ENCODE data around the gene ABHD17A. TPM values are rescaled to one million over a fixed set of nuclear protein-coding genes. Genes with fewer than 3 reads are reported as not detected.
A peak's percentile ranks its signal among the peaks of the same experiment; 100 is the strongest.

ABHD17A gene
- polyA plus RNA-seq, 3 donors, result 69.8 to 96.1 (median 79.0) TPM

DNA sequence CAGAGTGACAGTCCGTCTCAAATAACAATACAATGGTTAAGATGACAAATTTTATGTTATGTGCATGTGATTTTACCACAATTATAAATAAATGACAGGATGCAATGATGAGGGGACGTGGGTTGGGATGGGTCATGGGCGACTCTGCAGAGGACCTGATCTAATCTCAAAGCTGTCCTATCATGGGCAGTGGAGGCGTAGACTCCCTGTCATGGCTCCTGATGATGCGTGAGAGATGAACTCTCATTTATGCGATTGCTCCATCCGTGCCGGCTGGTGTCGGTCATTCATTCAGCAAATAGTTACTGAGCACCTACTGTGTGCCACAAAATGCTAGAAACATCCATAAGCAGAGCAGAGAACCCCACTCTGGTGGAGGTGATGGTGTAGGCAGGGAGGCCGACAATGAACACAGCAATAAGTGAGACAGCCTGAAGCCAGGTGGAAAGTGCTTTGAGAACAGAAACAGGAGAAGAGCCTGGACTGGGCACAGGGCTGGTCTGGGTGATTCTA, 35.4 kb downstream of the ABHD17A start:
- Mint-ChIP-seq H3K27me3 (ENCODE audit: low read depth in 3 of 3) (peaks cover 4 to 9% (median 7%) of the 10 kb centered on the region in 3 donors), H3K4me1 (peaks cover 51% of the 10 kb centered on the region), H3K4me3 (no peak overlapping the region), H3K9me3 (no peaks in the 10 kb centered on the region), H3K27ac (peak overlapping the region in 2 of 7 donors; percentile 1 to 4), H3K36me3 (peaks cover 4 to 25% of the 10 kb centered on the region in 2 donors)
- H2AFZ ChIP-seq (ENCODE audit: insufficient read depth, low read depth, low read length, poor library complexity, severe bottlenecking), result no peak overlapping the region
- TF ChIP-seq, protein P1, sequence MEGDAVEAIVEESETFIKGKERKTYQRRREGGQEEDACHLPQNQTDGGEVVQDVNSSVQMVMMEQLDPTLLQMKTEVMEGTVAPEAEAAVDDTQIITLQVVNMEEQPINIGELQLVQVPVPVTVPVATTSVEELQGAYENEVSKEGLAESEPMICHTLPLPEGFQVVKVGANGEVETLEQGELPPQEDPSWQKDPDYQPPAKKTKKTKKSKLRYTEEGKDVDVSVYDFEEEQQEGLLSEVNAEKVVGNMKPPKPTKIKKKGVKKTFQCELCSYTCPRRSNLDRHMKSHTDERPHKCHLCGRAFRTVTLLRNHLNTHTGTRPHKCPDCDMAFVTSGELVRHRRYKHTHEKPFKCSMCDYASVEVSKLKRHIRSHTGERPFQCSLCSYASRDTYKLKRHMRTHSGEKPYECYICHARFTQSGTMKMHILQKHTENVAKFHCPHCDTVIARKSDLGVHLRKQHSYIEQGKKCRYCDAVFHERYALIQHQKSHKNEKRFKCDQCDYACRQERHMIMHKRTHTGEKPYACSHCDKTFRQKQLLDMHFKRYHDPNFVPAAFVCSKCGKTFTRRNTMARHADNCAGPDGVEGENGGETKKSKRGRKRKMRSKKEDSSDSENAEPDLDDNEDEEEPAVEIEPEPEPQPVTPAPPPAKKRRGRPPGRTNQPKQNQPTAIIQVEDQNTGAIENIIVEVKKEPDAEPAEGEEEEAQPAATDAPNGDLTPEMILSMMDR (IDR thresholded peaks at IDR 0.05), result no peak
- intact Hi-C loops (cut with micrococcal nuclease), result no loop called here
- H3K4me1 ChIP-seq (ENCODE audit: control insufficient read depth in 1 of 2, insufficient read depth in 2 of 2, low read length in 2 of 2), result peaks cover 48 to 67% of the 10 kb centered on the region in 2 donors
- no peak for DNase-seq
- no peak overlapping the region for H3K4me2 ChIP-seq (replicated peaks; ENCODE audit: extremely low read depth, low read length, poor library complexity, severe bottlenecking)
- H3K9me3 ChIP-seq (replicated peaks in 1 of 2; ENCODE audit: control insufficient read depth in 1 of 2, insufficient read depth in 1 of 2, low read length in 2 of 2), result no peaks in the 10 kb centered on the region
- peaks cover 4 to 12% of the 10 kb centered on the region in 2 donors for H3K36me3 ChIP-seq (replicated peaks in 1 of 2; ENCODE audit: control insufficient read depth in 1 of 2, insufficient read depth in 2 of 2, low read length in 2 of 2)
- 93% methylated on average over 8 of the region's 10 CpGs for WGBS (ENCODE audit: insufficient coverage)
- peaks cover 73% of the 10 kb centered on the region for H3K79me2 ChIP-seq (ENCODE audit: insufficient read depth, low read length)
- no peak overlapping the region for H3K4me3 ChIP-seq (replicated peaks in 1 of 3; ENCODE audit: low read depth in 2 of 3, low read length in 3 of 3)
- H3K9ac ChIP-seq (ENCODE audit: insufficient read depth, low read length, poor library complexity, severe bottlenecking), result no peak overlapping the region
- peaks cover 84% of the 10 kb centered on the region for H4K20me1 ChIP-seq (ENCODE audit: insufficient read depth, low read length)
- no peaks in the 10 kb centered on the region for H3K27me3 ChIP-seq (ENCODE audit: control insufficient read depth in 2 of 2, insufficient read depth in 2 of 2, low read length in 2 of 2)
- H3K27ac ChIP-seq (ENCODE audit: low read depth in 1 of 2, low read length in 2 of 2), result no peak overlapping the region

DNA sequence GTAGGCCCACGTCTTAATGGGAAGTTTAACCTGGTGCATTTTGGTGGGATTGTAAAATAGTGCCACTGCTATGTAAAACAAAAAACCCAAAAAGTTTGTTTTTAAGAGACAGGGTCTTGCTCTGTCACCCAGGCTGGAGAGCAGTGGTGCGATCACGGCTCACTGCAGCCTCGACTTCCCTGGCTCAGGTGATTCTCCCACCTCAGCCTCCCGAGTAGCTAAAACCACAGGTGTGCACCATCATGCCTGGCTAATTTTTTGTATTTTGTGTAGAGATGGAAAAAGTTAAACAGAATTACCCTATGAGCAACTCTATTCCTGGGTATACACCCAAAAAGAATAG, 36.2 kb downstream of the ABHD17A start:
- Mint-ChIP-seq H3K4me1 (peaks cover 48% of the 10 kb centered on the region), H3K36me3 (peaks cover 4 to 34% of the 10 kb centered on the region in 2 donors), H3K27me3 (ENCODE audit: low read depth in 3 of 3) (peaks cover 4 to 9% (median 7%) of the 10 kb centered on the region in 3 donors), H3K27ac (peak overlapping the region in 6 of 7 donors; percentile 53 to 89 (median 82)), H3K9me3 (no peaks in the 10 kb centered on the region), H3K4me3 (no peak overlapping the region)
- Histone ChIP-seq H3K27ac (ENCODE audit: low read depth in 1 of 2, low read length in 2 of 2) (no peak overlapping the region), H3K36me3 (replicated peaks in 1 of 2; ENCODE audit: control insufficient read depth in 1 of 2, insufficient read depth in 2 of 2, low read length in 2 of 2) (peaks cover 8 to 20% of the 10 kb centered on the region in 2 donors), H2AFZ (ENCODE audit: insufficient read depth, low read depth, low read length, poor library complexity, severe bottlenecking) (no peak overlapping the region), H4K20me1 (ENCODE audit: insufficient read depth, low read length) (peaks cover 84% of the 10 kb centered on the region), H3K9ac (ENCODE audit: insufficient read depth, low read length, poor library complexity, severe bottlenecking) (no peak overlapping the region), H3K9me3 (replicated peaks in 1 of 2; ENCODE audit: control insufficient read depth in 1 of 2, insufficient read depth in 1 of 2, low read length in 2 of 2) (no peaks in the 10 kb centered on the region), H3K4me3 (replicated peaks in 1 of 3; ENCODE audit: low read depth in 2 of 3, low read length in 3 of 3) (no peak overlapping the region), H3K4me1 (ENCODE audit: control insufficient read depth in 1 of 2, insufficient read depth in 2 of 2, low read length in 2 of 2) (peaks cover 40 to 59% of the 10 kb centered on the region in 2 donors), H3K4me2 (replicated peaks; ENCODE audit: extremely low read depth, low read length, poor library complexity, severe bottlenecking) (no peak overlapping the region), H3K79me2 (ENCODE audit: insufficient read depth, low read length) (peaks cover 73% of the 10 kb centered on the region), H3K27me3 (ENCODE audit: control insufficient read depth in 2 of 2, insufficient read depth in 2 of 2, low read length in 2 of 2) (no peaks in the 10 kb centered on the region)
- 58% methylated on average over 4 of the region's 5 CpGs for WGBS (ENCODE audit: insufficient coverage)
- DNase-seq, result no peak
- TF ChIP-seq, protein P1 (IDR thresholded peaks at IDR 0.05), result no peak
- intact Hi-C loops (cut with micrococcal nuclease), result no loop called here

All from CD14-positive monocyte (primary cell).